ENCODE measurements around the gene ADRA2B. TPM values are rescaled to one million over a fixed set of nuclear protein-coding genes. Genes with fewer than 3 reads are reported as not detected.
"Not testable (repeated sequence)": the region's sequence is repeated elsewhere in the genome, so short reads cannot be mapped to it uniquely, and the experiment has no call there.

The ADRA2B gene
- total RNA-seq, 1 experiment from 2014 or later, result 2.7 TPM

- not testable (repeated sequence) for H4K20me1 ChIP-seq (ENCODE audit: control insufficient read depth, insufficient read depth, insufficient read length); H3K4me2 ChIP-seq (ENCODE audit: insufficient read depth, insufficient read length, low read length); H3K18ac ChIP-seq (ENCODE audit: insufficient read length, low read depth, low read length); H2BK15ac ChIP-seq (ENCODE audit: low read depth, low read length); H2AFZ ChIP-seq (ENCODE audit: low read length); H3K23me2 ChIP-seq (ENCODE audit: insufficient read length, low read depth, low read length, poor library complexity, severe bottlenecking); H3K36me3 Mint-ChIP-seq (ENCODE audit: insufficient read depth in 1 of 3, low read depth in 3 of 3); H3K79me2 ChIP-seq (ENCODE audit: insufficient read depth, low read length); H3K4ac ChIP-seq (ENCODE audit: low read depth, low read length); H4K91ac ChIP-seq (ENCODE audit: insufficient read length, low read depth, low read length); H4K5ac ChIP-seq (ENCODE audit: insufficient read length, low read depth, low read length); DNase-seq; H2BK5ac ChIP-seq (ENCODE audit: insufficient read length, low read length); H3K56ac ChIP-seq (ENCODE audit: insufficient read length, low read depth, low read length); H3K9ac ChIP-seq (ENCODE audit: extremely low read depth, insufficient read length, low read length); H2BK20ac ChIP-seq (ENCODE audit: low read depth, low read length, poor library complexity, severe bottlenecking); H3K23ac ChIP-seq (ENCODE audit: insufficient read length, low read depth, low read length); H3K9me3 Mint-ChIP-seq; H3K27ac ChIP-seq (ENCODE audit: insufficient read length, low read depth, low read length); H3K4me3 Mint-ChIP-seq; H3K27ac Mint-ChIP-seq; H4K8ac ChIP-seq (replicated peaks; ENCODE audit: insufficient read length, low read depth, low read length); H3K27me3 ChIP-seq (ENCODE audit: insufficient read depth, low read length); H2BK12ac ChIP-seq (ENCODE audit: insufficient read length, low read depth, low read length); H2BK120ac ChIP-seq (ENCODE audit: low read depth, low read length, poor library complexity, severe bottlenecking); H3K4me1 ChIP-seq (ENCODE audit: insufficient read depth, low read length); H3K27me3 Mint-ChIP-seq (ENCODE audit: low read depth); H3K79me1 ChIP-seq (ENCODE audit: insufficient read depth, low read depth, low read length, poor library complexity, severe bottlenecking); H3K14ac ChIP-seq (ENCODE audit: insufficient read depth, low read length); H3T11ph ChIP-seq (ENCODE audit: low read length); H2AK5ac ChIP-seq (ENCODE audit: insufficient read length, low read length); H3K9me3 ChIP-seq (ENCODE audit: control insufficient read depth, low read depth, low read length)
- H3K4me1 Mint-ChIP-seq, result peaks cover 3 to 12% of the 10 kb centered on the region in 2 experiments
- WGBS (ENCODE audit: extremely low coverage, insufficient read length, low lambda C conversion rate), result no CpG with 5 or more reads among the region's 3 CpGs
These were observed 52.2 kb downstream of the ADRA2B start for GRCh38 chr2:96064047-96064675.

All from H9 (cell line).